ENCODE results near the gene DYNC1H1.

DNA sequence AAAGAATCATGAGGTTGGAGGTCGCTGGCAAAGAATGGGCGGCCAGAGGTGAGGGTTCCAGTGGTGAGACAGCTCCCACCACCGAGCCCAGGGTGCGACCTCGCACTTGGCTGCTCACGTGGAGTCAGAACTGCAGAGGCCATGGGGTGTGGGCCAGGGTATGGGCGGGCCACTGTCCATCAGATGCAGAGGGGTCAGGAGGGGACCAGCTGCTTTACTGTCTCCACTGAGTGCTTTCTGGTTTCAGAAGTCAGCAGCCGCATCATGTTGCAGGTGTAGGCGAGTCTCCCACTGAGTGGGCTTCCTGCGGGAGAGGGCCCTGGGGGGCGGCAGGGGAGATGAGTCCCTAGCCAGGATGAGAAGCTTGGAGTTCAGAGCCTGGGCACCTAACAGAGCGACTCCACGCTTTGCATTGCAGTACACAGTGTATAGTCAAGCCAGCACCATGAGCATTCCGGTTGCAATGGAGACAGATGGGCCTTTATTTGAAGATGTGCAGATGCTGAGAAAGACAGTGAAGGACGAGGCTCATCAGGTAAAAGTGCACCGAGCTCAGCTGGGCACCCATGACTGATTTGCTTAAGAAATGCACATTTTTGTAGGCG, 46.9 kb upstream of the DYNC1H1 start:
- no peak for TF ChIP-seq POLR2A (IDR thresholded peaks at IDR 0.05; ENCODE audit: low read length)
- no peak for TF ChIP-seq GATA1 (IDR thresholded peaks at IDR 0.05; ENCODE audit: low read depth, low read length)

Data from erythroblast (primary cell).